Left renal pelvis (tissue), 4 donors: ENCODE measurements around the gene FAT1. TPM values are rescaled to one million over a fixed set of nuclear protein-coding genes. Genes with fewer than 3 reads are reported as not detected.
A peak's percentile ranks its signal among the peaks of the same experiment; 100 is the strongest.

Source experiments
- DNase-seq, 4 donors: peaks; one replicate each; pipeline ENCODE4 v3.0.0-alpha.2; 2013; ENCODE audit warnings: low read depth in 4 of 4, low spot score in 3 of 4
- polyA plus RNA-seq, 4 donors: library from polyadenylated mRNA; unstranded; fragments of 120-200 nt; gene quantifications; one replicate each; pipeline ENCODE4 v1.2.1, GENCODE V29; 2013; ENCODE audit not compliant: insufficient read length in 4 of 4

The FAT1 gene
- polyA plus RNA-seq, 4 donors: 84.3 to 242 (median 235) TPM

GRCh38 chr4:186588503-186588902, 135.2 kb downstream of the FAT1 start:
- DNase-seq: no peak

- peak in 3 of 4 donors; percentile 29 to 37 (median 35) for DNase-seq
Measured at GRCh38 chr4:186587416-186588018, 136.1 kb downstream of the FAT1 start.

- DNase-seq: no peak
Measured at GRCh38 chr4:186586205-186586604, 137.5 kb downstream of the FAT1 start.

GRCh38 chr4:186584912-186585311, 138.7 kb downstream of the FAT1 start:
- DNase-seq: no peak

GRCh38 chr4:186581421-186581820, 142.2 kb downstream of the FAT1 start:
- no peak for DNase-seq

- no peak for DNase-seq
Measured at GRCh38 chr4:186580669-186581068, 143.0 kb downstream of the FAT1 start.

GRCh38 chr4:186570193-186570996, 153.3 kb downstream of the FAT1 start:
- no peak for DNase-seq

GRCh38 chr4:186569533-186570192, 154.0 kb downstream of the FAT1 start:
- no peak for DNase-seq

GRCh38 chr4:186566068-186566467, 157.6 kb downstream of the FAT1 start:
- DNase-seq: no peak

- DNase-seq: no peak
Measured at GRCh38 chr4:186563761-186564160, 159.9 kb downstream of the FAT1 start.

- no peak for DNase-seq
Measured at GRCh38 chr4:186561748-186562147, 161.9 kb downstream of the FAT1 start.

- DNase-seq: no peak
Measured at GRCh38 chr4:186560647-186561046, 163.0 kb downstream of the FAT1 start.

- no peak for DNase-seq
Measured at GRCh38 chr4:186557486-186557885, 166.2 kb downstream of the FAT1 start.

- DNase-seq: no peak
Measured at GRCh38 chr4:186557061-186557460, 166.6 kb downstream of the FAT1 start.

- no peak for DNase-seq
Measured at GRCh38 chr4:186554914-186555827, 168.5 kb downstream of the FAT1 start, which contains the start of gene MTNR1A. Gene MTNR1A, minus strand, starts transcription at chr4:186555567. Its CDS starts 202 bp downstream, at chr4:186555365.

- peak in 1 of 4 donors; percentile 38 for DNase-seq
Measured at GRCh38 chr4:186554539-186554913, 169.1 kb downstream of the FAT1 start.

GRCh38 chr4:186553717-186554116, 169.9 kb downstream of the FAT1 start:
- DNase-seq: no peak

GRCh38 chr4:186551849-186552248, 171.8 kb downstream of the FAT1 start:
- no peak for DNase-seq

- no peak for DNase-seq
Measured at GRCh38 chr4:186545436-186545835, 178.2 kb downstream of the FAT1 start.

- DNase-seq: no peak
Measured at GRCh38 chr4:186543206-186543605, 180.4 kb downstream of the FAT1 start.

GRCh38 chr4:186541801-186542200, 181.9 kb downstream of the FAT1 start:
- no peak for DNase-seq
